Subcutaneous adipose tissue (tissue), 4 donors: ENCODE measurements around the gene IKZF4. TPM values are rescaled to one million over a fixed set of nuclear protein-coding genes. Genes with fewer than 3 reads are reported as not detected.

Experiments
- total RNA-seq, 4 donors: library from RNA; depleted of rRNA; stranded (reverse); fragments of >200 nt; gene quantifications; one replicate each; pipeline ENCODE4 v1.1.0, GENCODE V29; 2016
- TF ChIP-seq, protein P1 (sequence below): fragments of 450-650 bp; IDR thresholded peaks from one replicate; pipeline ENCODE4 v1.5.1; 2016; ENCODE audit warnings: low read depth, mild to moderate bottlenecking, control low read depth, antibody characterized with exemption, moderate library complexity

IKZF4 gene
- total RNA-seq, 4 donors from 2014 or later, result 2.9 to 16.6 (median 7.8) TPM

DNA sequence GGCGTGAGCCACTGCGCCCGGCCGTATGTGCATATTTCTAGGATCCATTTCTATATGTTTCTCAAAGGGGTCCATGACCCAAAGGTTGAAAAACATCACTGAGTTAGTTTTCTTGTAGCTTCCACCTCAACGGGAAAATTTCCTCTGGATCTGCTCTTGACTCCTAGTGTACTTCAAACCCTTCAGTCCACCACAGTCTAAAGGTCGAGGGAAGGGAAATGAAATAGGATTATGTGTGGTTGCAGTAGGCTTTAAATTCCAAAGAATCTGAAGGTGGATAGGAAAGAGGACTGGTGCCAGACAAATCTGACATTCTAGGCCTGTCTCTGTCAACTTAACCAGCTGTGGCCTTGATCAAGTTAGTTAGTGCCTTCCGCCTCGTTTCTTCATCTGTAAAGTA lies 25.5 kb upstream of the IKZF4 start:
- TF ChIP-seq, protein P1, sequence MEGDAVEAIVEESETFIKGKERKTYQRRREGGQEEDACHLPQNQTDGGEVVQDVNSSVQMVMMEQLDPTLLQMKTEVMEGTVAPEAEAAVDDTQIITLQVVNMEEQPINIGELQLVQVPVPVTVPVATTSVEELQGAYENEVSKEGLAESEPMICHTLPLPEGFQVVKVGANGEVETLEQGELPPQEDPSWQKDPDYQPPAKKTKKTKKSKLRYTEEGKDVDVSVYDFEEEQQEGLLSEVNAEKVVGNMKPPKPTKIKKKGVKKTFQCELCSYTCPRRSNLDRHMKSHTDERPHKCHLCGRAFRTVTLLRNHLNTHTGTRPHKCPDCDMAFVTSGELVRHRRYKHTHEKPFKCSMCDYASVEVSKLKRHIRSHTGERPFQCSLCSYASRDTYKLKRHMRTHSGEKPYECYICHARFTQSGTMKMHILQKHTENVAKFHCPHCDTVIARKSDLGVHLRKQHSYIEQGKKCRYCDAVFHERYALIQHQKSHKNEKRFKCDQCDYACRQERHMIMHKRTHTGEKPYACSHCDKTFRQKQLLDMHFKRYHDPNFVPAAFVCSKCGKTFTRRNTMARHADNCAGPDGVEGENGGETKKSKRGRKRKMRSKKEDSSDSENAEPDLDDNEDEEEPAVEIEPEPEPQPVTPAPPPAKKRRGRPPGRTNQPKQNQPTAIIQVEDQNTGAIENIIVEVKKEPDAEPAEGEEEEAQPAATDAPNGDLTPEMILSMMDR, result no peak

DNA sequence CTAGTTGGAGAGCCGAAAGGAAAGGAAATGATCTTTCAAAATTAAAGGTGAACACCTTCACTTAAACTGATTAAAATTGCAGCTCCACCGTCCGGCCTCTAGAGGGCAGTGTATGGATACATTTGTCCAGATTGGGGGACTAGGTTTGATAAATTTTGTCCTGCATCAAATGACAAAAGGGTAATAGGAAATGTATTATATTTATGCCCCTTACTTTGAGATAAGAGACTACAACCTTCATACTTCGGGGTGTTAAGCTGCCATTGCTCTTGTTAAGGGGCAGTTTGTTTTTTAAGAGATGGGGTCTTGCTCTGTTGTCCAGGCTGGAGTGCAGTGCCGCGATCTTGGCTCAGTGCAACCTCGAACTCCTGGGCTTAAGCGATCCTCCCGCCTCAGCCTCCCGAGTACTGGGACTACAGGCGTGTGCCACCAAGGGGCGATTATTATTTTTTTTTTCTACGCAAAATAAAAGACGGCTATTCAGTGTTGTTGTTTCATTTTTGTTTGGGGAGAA lies 24.6 kb upstream of the IKZF4 start:
- TF ChIP-seq, protein P1, result no peak

DNA sequence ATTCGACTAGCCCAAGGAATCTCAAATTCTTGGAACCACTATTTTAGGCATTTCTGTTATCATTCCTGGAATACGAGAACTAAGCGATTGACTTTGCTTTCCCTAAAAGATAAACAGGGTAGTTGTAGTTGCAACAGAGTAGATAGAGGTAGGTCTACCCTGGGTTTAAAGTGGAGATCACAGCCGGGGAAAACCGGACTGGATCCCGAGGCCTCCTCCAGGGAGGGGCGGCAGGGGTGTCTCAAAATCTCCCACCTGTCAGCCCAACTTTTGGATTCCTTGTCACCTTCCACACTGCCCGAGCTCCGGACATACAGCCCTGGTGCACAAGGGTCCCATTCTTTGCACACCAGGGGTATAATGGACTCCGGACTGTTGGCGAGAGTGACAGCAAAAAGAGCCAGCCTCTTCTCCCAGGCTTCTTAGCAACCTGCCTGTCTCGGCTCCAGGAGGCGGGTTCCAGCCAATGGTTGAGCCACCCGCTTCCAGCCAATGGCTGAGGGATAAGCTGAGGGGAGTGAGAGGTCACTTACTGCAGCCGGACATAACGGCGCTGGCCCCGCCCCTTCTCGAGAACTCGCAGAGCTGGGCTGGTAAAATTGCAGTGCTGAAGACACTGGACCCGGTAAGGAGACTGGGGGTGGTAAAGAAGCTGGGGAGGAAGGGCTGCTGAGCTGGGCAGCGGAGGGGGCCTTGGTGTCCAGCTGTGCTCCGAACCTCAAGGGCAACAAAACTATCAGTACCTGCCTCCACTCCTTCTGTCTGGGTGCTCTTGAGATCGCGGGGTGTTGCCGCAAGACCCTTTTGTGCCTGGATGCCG lies 23.9 kb upstream of the IKZF4 start, which contains the start of gene SUOX:
TSS of gene SUOX (plus strand) at position 562 of the 820 bp plus-strand sequence. CDS start 4,946 bp downstream, outside the sequence.
- TF ChIP-seq, protein P1, result no peak

DNA sequence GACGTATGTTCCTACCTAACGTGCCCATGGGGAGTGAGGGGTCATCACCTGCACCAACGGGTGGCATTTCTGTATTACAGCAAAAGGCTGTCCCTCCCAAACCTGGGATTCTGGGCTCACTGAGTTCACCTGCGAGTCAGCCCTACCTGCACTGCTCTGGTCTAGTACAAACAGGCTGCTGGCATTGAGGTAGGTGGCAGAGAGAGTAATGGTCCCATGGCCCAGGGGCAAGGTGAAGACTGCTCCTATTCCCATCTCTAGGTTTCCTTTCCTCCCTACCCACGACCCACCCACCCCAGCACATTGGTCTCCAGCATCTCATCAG lies 23.3 kb upstream of the IKZF4 start:
- TF ChIP-seq, protein P1, result no peak

DNA sequence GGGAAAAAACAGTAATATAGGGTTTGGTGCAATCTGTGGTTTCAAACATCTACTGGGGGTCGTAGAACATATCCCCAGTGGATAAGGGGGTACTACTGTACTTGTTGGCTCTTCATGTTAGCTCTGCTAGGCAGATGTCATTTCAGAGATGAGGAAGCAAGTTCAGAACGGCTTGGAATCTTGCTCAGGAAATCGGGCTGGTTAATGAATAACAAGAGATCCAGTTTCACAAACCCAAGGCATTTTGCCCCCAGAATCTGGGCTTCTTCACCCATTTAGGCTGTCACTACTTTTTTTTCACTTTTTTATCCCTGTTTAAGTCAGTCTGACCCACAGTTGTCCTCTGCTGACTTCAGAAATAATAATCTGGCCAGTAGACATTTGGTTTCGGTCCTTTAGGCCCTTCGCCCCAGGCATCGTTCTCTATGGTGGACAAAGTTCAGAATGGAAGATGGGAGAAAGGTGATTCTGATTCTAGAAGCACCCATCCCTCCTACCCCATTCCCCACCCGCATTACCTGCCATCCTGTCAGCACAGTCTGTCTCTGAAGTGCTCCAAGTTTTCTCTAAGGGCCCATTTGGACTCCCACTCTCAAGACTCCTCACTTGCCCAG lies 19.2 kb upstream of the IKZF4 start:
- TF ChIP-seq, protein P1, result no peak

DNA sequence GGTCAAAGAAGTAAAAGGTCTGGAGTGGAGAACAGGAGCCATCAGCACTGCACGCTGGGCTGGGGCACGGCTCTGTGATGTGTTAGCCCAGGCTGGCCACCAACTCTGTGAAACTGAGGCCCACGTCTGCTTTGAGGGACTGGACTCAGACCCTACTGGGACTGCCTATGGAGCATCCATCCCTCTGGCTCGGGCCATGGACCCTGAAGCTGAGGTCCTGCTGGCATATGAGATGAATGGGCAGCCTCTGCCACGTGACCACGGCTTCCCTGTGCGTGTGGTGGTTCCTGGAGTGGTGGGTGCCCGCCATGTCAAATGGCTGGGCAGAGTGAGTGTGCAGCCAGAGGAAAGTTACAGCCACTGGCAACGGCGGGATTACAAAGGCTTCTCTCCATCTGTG lies 16.6 kb upstream of the IKZF4 start:
- TF ChIP-seq, protein P1, result no peak
